GM12891 (cell line): ENCODE data around the gene NDC1.

Experiments used
- PAX5 ChIP-seq: IDR thresholded peaks from 2 replicates; pipeline ENCODE4 v1.6.1; 2011; ENCODE audit warnings: low read length, moderate library complexity, mild to moderate bottlenecking; ENCODE audit not compliant: insufficient read depth, severe bottlenecking
- POLR2A ChIP-seq: IDR thresholded peaks from 2 replicates; pipeline ENCODE4 v1.6.1; 2011; ENCODE audit warnings: low read depth, low read length, control low read depth
- POLR2AphosphoS5 ChIP-seq: IDR thresholded peaks from 2 replicates; pipeline ENCODE4 v1.6.1; 2011; ENCODE audit warnings: low read depth, low read length, control low read depth
- TAF1 ChIP-seq: IDR thresholded peaks from 2 replicates; pipeline ENCODE4 v1.6.1; 2011; ENCODE audit warnings: low read depth, low read length, control low read depth

- TF ChIP-seq POLR2A (no peak), POLR2AphosphoS5 (no peak), TAF1 (no peak), PAX5 (no peak)
These were observed 102.4 kb downstream of the NDC1 start for GRCh38 chr1:53735681-53736080.
